Measurements from ENCODE around the gene PPP6C.
"Not testable (repeated sequence)": the region's sequence is repeated elsewhere in the genome, so short reads cannot be mapped to it uniquely, and the experiment has no call there.

Gene PPP6C

GRCh38 chr9:125141251-125141650 is 48.4 kb downstream of the PPP6C start:
- no peak for DNase-seq

DNA sequence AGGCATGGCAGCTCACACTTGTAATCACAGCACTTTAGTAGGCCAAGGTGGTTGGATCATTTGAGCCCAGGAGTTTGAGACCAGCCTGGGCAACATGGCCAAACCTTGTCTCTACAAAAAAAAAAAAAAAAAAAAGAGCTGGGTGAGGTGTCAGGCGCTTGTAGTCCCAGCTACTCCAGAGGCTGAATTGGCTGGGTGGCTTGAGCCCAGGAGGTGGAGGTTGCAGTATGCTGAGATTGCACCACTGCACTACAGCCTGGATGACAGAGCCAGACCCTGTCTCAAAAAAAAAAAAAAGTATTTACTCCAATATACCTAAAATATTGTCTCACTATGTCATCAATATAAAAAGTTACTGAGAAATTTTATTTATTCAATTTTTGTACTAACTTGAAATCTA is 49.0 kb downstream of the PPP6C start:
- no peak for DNase-seq

- DNase-seq: no peak
These were observed 52.4 kb downstream of the PPP6C start for GRCh38 chr9:125137200-125137599.

DNA sequence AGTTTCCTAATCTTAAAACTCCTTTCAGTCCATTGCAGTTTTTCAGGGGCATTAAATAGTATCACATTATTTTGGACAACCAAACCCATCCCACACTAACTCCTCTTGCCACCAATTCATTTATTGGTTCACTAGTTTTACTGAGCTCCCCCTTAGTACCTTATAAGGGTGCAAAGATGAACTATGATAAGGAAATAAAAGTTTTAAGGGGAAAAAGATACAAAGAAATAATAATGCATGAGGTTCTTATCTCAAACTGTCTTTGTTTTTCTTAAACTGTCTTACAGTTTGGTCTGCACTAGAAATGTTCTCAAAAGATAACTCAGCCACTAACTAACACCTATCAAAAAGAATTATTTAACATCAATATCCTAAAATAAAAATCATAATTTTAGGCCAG is 54.6 kb downstream of the PPP6C start:
- DNase-seq: no peak

DNA sequence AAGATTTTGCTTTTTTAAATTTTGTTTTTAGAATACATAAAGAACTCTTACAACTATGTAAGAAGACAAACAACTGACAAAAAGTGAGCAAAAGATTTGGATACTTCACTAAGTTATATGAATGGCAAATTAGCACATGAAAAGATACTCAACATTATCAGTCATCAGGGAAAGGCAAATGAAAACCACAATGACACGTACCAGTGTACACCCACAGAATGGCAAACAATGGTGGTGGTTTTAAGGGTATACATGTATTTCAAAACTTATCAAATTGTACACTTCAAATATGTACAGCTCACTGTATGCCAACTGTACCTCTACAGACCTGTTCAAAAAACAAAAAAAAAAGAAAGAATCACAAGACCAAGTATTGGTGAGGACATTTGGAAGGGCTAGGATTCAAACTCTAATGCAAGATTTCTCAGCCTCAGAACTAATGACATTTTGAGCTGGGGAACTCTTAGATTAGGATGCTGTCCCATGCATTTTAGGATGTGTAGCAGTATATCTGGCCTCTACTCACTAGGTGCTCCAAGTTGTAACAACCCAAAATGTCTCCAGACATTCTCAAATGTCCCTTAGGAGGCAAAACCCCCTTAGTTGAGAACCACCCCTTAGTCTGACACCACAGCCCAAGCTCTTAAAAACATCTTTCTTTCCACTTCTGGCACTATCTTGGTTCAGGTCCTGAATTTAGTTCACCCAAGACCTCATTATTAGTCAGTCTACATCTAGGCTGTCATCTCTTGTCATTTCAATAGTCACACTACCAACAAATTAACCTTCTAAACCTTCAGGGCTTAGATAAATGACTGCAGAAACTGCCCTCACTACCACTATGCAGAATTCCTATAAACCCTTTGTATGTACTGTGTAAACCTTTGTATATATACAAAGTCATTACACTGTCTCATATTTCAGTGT is 55.9 kb downstream of the PPP6C start:
- DNase-seq: no peak

- no peak for DNase-seq
These were observed 57.8 kb downstream of the PPP6C start for GRCh38 chr9:125131778-125132177.

GRCh38 chr9:125126019-125126746 is 63.4 kb downstream of the PPP6C start:
- DNase-seq: no peak

GRCh38 chr9:125125523-125125922 is 64.1 kb downstream of the PPP6C start:
- DNase-seq: no peak

- DNase-seq: no peak
These were observed 68.5 kb downstream of the PPP6C start for GRCh38 chr9:125121146-125121545.

DNA sequence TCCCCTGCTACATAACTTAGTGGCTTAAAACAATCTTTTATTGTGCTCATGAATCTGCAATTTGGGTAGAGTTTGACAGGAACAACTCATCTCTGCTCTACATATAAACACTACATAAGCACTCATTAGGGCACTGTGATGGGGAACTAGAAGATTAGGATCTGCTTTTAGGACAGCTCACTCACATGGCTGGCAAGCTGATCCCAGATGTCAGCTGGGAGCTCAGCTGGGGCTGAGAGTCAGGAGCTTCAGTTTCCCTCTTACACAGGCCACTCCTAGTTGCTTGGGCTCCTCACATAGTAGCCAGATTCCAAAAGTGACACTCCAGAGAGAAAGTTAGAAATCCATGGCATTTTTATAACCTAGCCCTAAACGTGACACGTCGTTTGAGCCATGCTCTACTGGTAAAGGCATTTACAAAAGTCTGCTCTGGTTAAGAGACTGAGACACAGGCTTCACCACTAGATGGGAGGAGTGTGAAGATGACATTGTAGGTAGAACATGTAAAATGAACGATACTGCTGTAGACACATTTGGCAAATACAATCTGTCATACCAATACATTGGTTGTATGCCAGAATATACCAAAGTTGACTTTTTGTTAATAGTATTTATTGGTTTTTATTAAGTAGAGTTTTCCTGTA is 69.8 kb downstream of the PPP6C start:
- DNase-seq: no peak

GRCh38 chr9:125118696-125119095 is 70.9 kb downstream of the PPP6C start:
- not testable (repeated sequence) for DNase-seq

DNA sequence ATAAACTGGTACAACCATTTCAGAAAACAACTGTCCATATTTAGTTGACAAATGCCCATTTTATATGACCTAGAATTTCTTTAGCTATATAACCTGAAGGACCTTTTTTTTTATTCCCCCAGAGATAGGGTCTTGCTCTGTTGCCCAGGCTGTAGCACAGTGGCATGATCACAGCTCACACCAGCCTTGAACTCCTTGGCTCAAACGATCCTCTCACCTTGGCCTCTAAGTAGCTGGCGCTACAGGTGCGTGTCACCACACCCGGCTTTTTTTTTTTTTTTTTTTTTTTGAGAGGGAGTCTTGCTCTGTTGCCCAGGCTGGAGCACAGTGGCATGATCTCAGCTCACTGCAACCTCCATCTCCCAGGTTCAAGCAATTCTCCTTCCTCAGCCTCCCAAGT is 75.1 kb downstream of the PPP6C start:
- DNase-seq: not testable (repeated sequence)

GRCh38 chr9:125110464-125110863 is 79.1 kb downstream of the PPP6C start:
- no peak for DNase-seq

DNA sequence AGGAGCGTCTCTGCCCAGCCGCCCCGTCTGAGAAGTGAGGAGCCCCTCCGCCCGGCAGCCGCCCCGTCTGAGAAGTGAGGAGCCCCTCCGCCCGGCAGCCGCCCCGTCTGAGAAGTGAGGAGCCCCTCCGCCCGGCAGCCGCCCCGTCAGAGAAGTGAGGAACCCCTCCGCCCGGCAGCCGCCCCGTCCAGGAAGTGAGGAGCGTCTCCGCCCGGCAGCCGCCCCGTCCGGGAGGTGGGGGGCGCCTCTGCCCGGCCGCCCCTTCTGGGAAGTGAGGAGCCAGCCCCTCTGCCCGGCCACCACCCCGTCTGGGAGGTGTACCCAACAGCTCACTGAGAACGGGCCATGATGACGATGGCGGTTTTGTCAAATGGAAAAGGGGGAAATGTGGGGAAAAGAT is 81.1 kb downstream of the PPP6C start:
- not testable (repeated sequence) for DNase-seq

GRCh38 chr9:125106285-125106893 is 83.2 kb downstream of the PPP6C start:
- no peak for DNase-seq

GRCh38 chr9:125103770-125104460 is 85.7 kb downstream of the PPP6C start:
- DNase-seq: no peak

GRCh38 chr9:125103021-125103420 is 86.6 kb downstream of the PPP6C start:
- DNase-seq: no peak

DNA sequence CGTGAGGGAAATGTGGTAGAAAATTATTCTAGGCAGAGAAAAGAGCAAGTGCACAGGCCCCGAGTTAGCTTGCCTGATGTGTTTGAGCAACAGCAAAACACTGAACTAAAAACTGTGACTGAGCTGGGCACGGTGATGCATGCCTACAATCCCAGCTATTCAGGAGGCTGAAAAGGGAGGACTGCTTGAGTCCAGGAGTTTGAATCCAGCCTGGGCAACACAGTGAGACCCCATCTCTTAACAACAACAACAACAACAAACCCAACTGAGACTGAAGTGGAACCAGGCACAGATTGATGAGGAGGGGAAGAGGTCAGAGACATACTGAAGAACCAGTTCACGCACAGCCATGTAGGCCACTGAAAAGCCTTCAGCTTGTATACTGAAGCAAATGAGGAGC is 88.8 kb downstream of the PPP6C start:
- DNase-seq: no peak

- DNase-seq: no peak
These were observed 89.8 kb downstream of the PPP6C start for GRCh38 chr9:125099816-125100215.
